Measurements from ENCODE around the gene JPH3. TPM values are rescaled to one million over a fixed set of nuclear protein-coding genes. Genes with fewer than 3 reads are reported as not detected.

JPH3 gene
- polyA plus RNA-seq, 2 of the 4 experiments (the other 2 are of a cell fraction): 0.36 to 1.6 TPM

DNA sequence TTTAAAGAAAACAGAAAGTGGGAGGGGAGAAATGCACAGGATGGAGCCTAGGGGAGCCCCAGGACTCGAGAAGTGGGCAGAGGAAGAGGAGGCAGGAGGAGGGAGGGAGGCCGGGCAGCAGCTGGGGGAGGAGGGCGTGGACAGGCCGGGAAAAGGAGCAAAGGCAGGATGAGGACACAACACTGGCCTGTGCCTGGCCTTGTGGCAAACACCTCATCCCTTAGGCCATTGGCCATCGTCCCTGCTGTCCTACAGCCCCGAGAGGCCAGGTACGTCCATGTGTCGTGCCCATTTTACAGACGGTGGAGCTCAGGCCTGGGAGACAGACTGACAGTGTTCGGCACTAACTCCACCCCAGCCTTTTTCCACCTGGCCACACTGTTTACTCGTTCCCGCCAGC is 15.9 kb downstream of the JPH3 start:
- ATAC-seq (no peak), FAIRE-seq (no peak), DNase-seq (ENCODE audit: low read depth in 1 of 2, low spot score in 1 of 2) (no peak)
- Histone ChIP-seq H3K9me3 (no peaks in the 10 kb centered on the region), H3K4me2 (no peak overlapping the region), H3K27ac (no peak overlapping the region), H3K4me3 (no peak overlapping the region), H3K4me1 (no peaks in the 10 kb centered on the region)
- ChIA-PET POLR2A (no interaction called here), CTCF (interaction anchor here (9.9 kb wide), 1 partner anchor 17 kb away, joined by 83 read pairs; no protein-coding TSS in a partner anchor)
- WGBS (ENCODE audit: missing lambda C conversion rate): 68% methylated on average over 12 of the region's 12 CpGs
- TF ChIP-seq HEYL (CRISPR knock-in tag; IDR thresholded peaks at IDR 0.05): no peak
- TF ChIP-seq MAZ (IDR thresholded peaks at IDR 0.05; ENCODE audit: borderline replicate concordance, low read depth, low read length): no peak
- TF ChIP-seq NR3C1 (IDR thresholded peaks at IDR 0.05): no peak
- TF ChIP-seq TFCP2L1 (CRISPR knock-in tag; IDR thresholded peaks at IDR 0.05): no peak
- TF ChIP-seq, protein P1, sequence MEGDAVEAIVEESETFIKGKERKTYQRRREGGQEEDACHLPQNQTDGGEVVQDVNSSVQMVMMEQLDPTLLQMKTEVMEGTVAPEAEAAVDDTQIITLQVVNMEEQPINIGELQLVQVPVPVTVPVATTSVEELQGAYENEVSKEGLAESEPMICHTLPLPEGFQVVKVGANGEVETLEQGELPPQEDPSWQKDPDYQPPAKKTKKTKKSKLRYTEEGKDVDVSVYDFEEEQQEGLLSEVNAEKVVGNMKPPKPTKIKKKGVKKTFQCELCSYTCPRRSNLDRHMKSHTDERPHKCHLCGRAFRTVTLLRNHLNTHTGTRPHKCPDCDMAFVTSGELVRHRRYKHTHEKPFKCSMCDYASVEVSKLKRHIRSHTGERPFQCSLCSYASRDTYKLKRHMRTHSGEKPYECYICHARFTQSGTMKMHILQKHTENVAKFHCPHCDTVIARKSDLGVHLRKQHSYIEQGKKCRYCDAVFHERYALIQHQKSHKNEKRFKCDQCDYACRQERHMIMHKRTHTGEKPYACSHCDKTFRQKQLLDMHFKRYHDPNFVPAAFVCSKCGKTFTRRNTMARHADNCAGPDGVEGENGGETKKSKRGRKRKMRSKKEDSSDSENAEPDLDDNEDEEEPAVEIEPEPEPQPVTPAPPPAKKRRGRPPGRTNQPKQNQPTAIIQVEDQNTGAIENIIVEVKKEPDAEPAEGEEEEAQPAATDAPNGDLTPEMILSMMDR (IDR thresholded peaks at IDR 0.05): no peak
- TF ChIP-seq KDM5A (IDR thresholded peaks at IDR 0.05): no peak
- TF ChIP-seq RFX5 (IDR thresholded peaks at IDR 0.05): no peak
- TF ChIP-seq MYC (IDR thresholded peaks at IDR 0.05; ENCODE audit: borderline replicate concordance, low read length): no peak
- TF ChIP-seq RCOR1 (IDR thresholded peaks at IDR 0.05; ENCODE audit: low read depth, low read length): no peak
- TF ChIP-seq ZNF302 (CRISPR knock-in tag; IDR thresholded peaks at IDR 0.05): no peak
- no peak for TF ChIP-seq HOXB13 (CRISPR knock-in tag; IDR thresholded peaks at IDR 0.05; ENCODE audit: low read depth)
- TF ChIP-seq, protein P2, sequence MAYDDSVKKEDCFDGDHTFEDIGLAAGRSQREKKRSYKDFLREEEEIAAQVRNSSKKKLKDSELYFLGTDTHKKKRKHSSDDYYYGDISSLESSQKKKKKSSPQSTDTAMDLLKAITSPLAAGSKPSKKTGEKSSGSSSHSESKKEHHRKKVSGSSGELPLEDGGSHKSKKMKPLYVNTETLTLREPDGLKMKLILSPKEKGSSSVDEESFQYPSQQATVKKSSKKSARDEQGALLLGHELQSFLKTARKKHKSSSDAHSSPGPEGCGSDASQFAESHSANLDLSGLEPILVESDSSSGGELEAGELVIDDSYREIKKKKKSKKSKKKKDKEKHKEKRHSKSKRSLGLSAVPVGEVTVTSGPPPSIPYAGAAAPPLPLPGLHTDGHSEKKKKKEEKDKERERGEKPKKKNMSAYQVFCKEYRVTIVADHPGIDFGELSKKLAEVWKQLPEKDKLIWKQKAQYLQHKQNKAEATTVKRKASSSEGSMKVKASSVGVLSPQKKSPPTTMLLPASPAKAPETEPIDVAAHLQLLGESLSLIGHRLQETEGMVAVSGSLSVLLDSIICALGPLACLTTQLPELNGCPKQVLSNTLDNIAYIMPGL (CRISPR knock-in tag; IDR thresholded peaks at IDR 0.05; ENCODE audit: borderline replicate concordance): no peak
- TF ChIP-seq CEBPB (IDR thresholded peaks at IDR 0.05): no peak
- TF ChIP-seq GATA3 (IDR thresholded peaks at IDR 0.05; ENCODE audit: borderline replicate concordance): no peak
- TF ChIP-seq FOSL2 (IDR thresholded peaks at IDR 0.05): no peak
- no peak for TF ChIP-seq FOSL2 (CRISPR knock-in tag; IDR thresholded peaks at IDR 0.05)
- TF ChIP-seq NFE2L2 (conservative IDR thresholded peaks at IDR 0.05; ENCODE audit: low read length): no peak
- TF ChIP-seq HOXA7 (CRISPR knock-in tag; IDR thresholded peaks at IDR 0.05): no peak
- TF ChIP-seq RAD21 (conservative IDR thresholded peaks at IDR 0.05 in 1 of 2, IDR thresholded peaks at IDR 0.05 in 1 of 2): no peak

DNA sequence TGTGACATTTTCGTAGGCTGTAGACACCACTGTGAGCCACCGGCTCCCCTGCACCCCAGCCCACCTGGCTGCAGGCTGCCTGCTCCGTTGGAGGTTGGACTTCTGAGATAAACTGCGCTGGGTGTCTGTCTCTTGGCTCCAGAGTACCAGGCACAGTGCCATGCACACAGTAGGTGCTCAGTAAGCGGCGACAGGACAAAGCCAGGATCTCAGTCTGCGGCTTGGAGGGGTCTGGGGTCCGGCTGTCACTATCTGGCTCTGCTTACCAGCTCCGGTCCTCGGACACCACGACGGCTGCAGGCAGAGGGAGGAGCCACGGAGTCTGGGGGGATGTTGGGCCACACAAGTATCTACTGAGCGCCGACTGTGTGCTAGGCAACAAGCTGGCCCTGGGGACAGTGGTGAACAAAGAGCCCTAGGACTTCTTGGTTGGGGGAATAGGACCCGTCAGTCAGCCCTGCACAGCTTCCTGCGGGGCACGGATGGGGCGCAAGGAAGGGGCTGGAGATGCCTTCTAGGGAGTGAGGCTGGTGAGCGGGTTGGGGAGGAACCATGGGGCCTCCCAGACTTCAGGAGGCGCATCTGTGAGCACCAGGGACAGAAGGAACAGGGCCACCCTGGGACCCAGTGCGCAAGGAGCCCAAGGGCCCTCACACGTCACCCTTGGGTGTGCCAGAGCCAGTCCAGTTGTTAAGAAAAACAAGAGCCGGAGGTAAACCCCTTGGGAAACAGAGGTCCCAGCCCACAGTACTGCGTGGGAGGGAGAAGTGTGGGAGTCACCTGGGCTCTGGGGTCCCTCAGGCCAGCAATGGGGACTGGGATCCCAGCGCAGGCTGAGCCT is 17.3 kb downstream of the JPH3 start:
- 54% methylated on average over 21 of the region's 26 CpGs for WGBS (ENCODE audit: missing lambda C conversion rate)
- FAIRE-seq: no peak
- no peak for DNase-seq (ENCODE audit: low read depth in 1 of 2, low spot score in 1 of 2)
- Histone ChIP-seq H3K27ac (no peak overlapping the region), H3K4me3 (no peak overlapping the region), H3K9me3 (no peaks in the 10 kb centered on the region), H3K4me1 (no peaks in the 10 kb centered on the region), H3K4me2 (no peak overlapping the region)
- POLR2A ChIA-PET: no interaction called here
- ATAC-seq: no peak
- TF ChIP-seq, protein P3, sequence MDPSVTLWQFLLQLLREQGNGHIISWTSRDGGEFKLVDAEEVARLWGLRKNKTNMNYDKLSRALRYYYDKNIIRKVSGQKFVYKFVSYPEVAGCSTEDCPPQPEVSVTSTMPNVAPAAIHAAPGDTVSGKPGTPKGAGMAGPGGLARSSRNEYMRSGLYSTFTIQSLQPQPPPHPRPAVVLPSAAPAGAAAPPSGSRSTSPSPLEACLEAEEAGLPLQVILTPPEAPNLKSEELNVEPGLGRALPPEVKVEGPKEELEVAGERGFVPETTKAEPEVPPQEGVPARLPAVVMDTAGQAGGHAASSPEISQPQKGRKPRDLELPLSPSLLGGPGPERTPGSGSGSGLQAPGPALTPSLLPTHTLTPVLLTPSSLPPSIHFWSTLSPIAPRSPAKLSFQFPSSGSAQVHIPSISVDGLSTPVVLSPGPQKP (IDR thresholded peaks at IDR 0.05; ENCODE audit: low read depth, low read length): no peak
- no peak for TF ChIP-seq NR3C1 (IDR thresholded peaks at IDR 0.05)
- no peak for TF ChIP-seq HOXB13 (CRISPR knock-in tag; IDR thresholded peaks at IDR 0.05; ENCODE audit: low read depth)
- no peak for TF ChIP-seq FOSB (CRISPR knock-in tag; IDR thresholded peaks at IDR 0.05)
- no peak for TF ChIP-seq ZFP36 (IDR thresholded peaks at IDR 0.05; ENCODE audit: borderline replicate concordance, partially characterized antibody)
- TF ChIP-seq, protein P4, sequence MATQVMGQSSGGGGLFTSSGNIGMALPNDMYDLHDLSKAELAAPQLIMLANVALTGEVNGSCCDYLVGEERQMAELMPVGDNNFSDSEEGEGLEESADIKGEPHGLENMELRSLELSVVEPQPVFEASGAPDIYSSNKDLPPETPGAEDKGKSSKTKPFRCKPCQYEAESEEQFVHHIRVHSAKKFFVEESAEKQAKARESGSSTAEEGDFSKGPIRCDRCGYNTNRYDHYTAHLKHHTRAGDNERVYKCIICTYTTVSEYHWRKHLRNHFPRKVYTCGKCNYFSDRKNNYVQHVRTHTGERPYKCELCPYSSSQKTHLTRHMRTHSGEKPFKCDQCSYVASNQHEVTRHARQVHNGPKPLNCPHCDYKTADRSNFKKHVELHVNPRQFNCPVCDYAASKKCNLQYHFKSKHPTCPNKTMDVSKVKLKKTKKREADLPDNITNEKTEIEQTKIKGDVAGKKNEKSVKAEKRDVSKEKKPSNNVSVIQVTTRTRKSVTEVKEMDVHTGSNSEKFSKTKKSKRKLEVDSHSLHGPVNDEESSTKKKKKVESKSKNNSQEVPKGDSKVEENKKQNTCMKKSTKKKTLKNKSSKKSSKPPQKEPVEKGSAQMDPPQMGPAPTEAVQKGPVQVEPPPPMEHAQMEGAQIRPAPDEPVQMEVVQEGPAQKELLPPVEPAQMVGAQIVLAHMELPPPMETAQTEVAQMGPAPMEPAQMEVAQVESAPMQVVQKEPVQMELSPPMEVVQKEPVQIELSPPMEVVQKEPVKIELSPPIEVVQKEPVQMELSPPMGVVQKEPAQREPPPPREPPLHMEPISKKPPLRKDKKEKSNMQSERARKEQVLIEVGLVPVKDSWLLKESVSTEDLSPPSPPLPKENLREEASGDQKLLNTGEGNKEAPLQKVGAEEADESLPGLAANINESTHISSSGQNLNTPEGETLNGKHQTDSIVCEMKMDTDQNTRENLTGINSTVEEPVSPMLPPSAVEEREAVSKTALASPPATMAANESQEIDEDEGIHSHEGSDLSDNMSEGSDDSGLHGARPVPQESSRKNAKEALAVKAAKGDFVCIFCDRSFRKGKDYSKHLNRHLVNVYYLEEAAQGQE (IDR thresholded peaks at IDR 0.05): no peak
- TF ChIP-seq EHMT2 (IDR thresholded peaks at IDR 0.05; ENCODE audit: low read depth): no peak
- TF ChIP-seq KDM5A (IDR thresholded peaks at IDR 0.05): no peak
- CTCF ChIA-PET: interaction anchor here (0.6 to 9.9 kb wide), 2 partner anchors 16 to 226 kb away, joined by 3 to 83 read pairs; no protein-coding TSS in a partner anchor
